Gastrocnemius medialis (tissue), 4 donors: ENCODE data around the gene ZBTB20.

Experiments
- CTCF ChIP-seq, 5 experiments: fragments of 450-650 bp in 3 of 5; fragments of 200-600 bp in 2 of 5; sonication (generic) in 2 of 5; IDR thresholded peaks in 4 of 5; conservative IDR thresholded peaks in 1 of 5; 1 replicate in 4 of 5; 2 replicates in 1 of 5; pipeline ENCODE4 v1.5.1; 2016 to 2019; ENCODE audit warnings: antibody characterized with exemption in 5 of 5, mild to moderate bottlenecking in 3 of 5, moderate library complexity in 3 of 5
- POLR2A ChIP-seq, 2 donors: fragments of 450-650 bp; IDR thresholded peaks; one replicate each; pipeline ENCODE4 v1.6.1; 2017; ENCODE audit warnings: antibody characterized with exemption in 2 of 2, mild to moderate bottlenecking in 2 of 2, moderate library complexity in 2 of 2

DNA sequence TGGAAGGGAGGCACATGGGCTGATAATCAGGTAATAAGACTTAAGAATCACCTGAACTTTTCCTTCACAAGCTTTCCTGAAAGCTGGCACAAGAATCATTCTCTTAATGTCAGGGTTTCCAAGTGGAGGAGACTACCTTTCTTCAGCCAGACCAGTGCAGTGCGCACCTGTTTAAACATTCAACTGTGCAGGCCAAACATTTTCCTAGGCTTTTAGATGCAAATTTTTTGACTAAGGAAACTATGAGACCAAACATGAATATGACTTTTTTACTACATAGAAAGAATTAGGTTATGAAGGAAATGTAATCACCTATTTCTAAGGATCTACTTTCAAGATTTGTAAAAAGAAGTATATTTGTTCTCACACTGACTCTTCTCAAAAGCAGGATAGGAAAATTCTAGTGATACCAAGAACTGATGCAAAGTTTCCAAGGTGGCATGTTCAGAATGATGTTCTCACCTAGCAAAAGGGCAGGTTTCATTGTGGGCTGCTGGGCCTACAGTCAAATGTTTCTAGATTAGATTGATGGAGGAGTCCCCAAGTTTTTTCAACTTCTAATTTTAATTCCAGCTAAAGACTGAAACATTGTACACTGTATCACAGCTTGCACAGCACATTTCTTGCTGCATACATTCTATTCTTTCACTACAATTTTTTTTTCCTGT lies 514.2 kb downstream of the ZBTB20 start:
- TF ChIP-seq CTCF (IDR thresholded peaks at IDR 0.05 in 4 of 5, conservative IDR thresholded peaks at IDR 0.05 in 1 of 5): no peak
- no peak for TF ChIP-seq POLR2A (IDR thresholded peaks at IDR 0.05)
